ENCODE results near the gene CLECL1.

GRCh38 chr12:9702255-9702654 is 30.6 kb downstream of the CLECL1 start:
- TF ChIP-seq ZNF274 (IDR thresholded peaks at IDR 0.05; ENCODE audit: low read depth, low read length) (no peak), SUZ12 (IDR thresholded peaks at IDR 0.05; ENCODE audit: extremely low read depth, insufficient read depth, insufficient read length) (no peak), YY1 (IDR thresholded peaks at IDR 0.05; ENCODE audit: insufficient read depth, insufficient read length) (no peak)

All from NT2/D1 (cell line).